DMS 273 treated with DMSO at 0.1 percent for 48 hours (cell line): ENCODE data around the gene DACH1.

Experiments
- DNase-seq: peaks from one replicate; lab custom pipeline; 2025; lab: John Stamatoyannopoulos, UW

Gene DACH1

GRCh38 chr13:71702253-71702652 is 164.8 kb downstream of the DACH1 start:
- no peak for DNase-seq

DNA sequence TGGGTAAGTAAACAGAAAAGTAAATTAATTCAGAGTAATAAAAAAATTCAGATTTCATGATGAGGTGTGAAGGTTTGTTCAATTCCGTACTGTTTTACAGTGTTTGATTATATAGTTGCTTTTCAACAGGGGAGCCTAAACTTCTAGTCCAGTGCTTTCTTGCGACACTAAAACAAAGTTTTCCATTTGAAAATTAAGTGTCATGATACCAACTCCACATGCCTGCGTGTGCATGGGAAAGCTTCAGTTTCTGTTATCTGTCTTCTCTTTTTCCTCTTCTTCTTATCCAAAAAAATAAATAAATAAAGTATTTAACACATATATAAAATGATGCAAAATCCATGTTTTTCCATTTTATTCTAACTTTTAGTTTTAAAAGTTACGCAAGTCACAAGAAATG is 165.3 kb downstream of the DACH1 start:
- no peak for DNase-seq

- no peak for DNase-seq
These were observed 167.7 kb downstream of the DACH1 start for GRCh38 chr13:71699342-71699741.

DNA sequence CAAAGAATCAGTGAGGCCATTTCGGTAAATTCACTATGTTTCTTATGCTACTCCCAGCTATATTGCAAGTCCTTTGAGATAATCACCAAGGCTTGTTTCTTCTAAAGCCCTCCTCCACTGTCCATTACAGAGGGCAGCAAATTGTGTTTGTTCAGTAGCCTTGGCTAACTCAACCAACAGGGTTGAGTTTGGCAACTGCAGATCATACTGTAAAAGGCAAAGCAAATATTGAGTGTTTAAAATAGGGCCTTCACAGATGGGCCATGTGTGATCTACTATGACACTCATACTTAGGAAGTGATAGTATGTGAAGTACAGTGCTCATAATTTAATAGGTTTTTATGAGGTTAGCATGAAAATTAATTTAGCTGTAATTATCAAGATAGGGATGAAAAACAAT is 171.3 kb downstream of the DACH1 start:
- DNase-seq: no peak

- DNase-seq: no peak
These were observed 181.9 kb downstream of the DACH1 start for GRCh38 chr13:71685072-71685471.

DNA sequence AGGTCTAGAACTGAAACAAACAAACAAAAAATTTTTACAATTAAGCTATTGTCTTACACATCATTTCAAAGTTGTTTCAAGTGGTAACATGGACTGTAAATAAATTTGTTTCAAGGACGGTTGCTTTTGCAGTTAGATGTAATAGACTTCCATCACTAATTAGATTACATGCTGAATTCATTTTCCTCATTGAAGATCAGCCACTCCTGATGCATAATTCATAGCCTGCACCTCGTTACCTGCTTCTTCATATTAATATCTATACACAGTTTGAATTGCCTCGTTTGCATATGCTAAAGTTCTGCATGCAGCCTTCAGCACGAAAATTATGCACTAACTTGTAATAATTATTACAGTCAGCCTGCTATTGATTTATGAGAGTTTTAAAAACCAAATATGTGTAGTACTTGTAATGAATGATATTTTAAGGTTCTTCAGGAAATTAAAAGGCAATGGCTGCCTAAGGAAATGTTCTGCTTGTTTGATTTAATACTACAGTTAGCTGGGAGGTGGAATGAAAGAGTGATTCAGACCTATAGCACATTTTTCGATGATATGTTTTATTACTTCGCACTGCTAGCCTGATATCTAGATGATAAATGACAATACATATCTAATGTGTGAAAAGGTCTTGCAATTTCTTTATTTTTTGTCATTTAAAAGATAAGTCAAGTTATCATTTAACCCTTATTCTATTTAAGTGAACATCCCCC is 184.9 kb downstream of the DACH1 start:
- no peak for DNase-seq

DNA sequence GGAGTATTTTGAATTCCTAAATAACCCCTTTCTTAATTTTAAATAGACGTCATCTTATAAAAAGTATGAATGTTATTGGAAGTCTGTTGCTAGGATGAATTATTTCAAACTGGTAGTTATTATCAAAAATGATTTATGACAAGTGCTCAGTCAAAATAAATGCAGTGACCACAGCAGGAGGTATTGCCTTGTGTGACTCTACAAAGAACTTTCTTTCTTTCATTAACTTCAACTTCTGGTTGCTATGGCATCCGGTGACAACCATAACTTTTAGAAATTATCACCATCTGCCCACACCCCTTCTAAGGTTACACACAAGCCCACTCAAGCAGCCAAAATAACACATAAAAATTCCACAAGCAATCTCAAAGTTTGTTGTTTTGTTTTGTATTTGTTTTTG is 189.9 kb downstream of the DACH1 start:
- DNase-seq: peak; percentile 30

- no peak for DNase-seq
These were observed 194.5 kb downstream of the DACH1 start for GRCh38 chr13:71672512-71672911.

DNA sequence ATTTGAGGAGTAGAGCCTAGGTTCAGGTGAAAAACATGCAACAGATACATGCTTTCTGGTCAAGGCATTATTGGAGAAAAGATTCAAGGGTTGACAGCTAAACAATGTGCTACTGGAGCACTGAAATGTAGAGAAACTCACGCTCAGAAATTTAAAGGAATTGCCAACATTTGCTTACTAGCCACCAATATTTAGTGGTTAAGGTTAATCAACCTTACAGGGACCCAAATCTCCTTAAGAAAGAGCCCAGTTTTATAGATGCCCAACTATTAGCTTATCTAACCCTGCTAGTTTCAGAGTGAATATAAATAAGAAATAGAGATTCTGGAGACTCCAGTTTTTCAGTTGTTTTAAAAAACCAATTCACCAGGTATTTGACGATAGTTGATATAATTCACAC is 203.6 kb downstream of the DACH1 start:
- no peak for DNase-seq

DNA sequence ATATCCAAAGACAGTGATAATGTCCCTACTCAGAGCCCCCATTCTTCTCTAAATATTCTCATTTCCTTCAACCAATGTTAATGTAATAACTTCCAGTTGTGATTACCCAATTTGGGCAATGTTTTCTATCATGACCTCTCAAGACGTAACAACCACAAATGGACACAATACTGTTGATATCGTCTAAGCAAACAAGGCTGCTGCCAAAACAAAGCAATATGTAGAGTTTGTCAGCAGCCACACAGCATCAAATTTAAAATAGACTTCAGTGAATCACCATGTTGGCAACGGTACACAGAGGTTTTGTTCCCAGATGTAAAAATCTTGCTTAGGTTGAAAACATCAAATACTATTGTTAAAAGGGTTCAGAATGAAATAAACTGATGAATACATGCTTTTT is 205.1 kb downstream of the DACH1 start:
- no peak for DNase-seq

- no peak for DNase-seq
These were observed 207.6 kb downstream of the DACH1 start for GRCh38 chr13:71659404-71659803.

GRCh38 chr13:71645467-71645866 is 221.5 kb downstream of the DACH1 start:
- DNase-seq: no peak

DNA sequence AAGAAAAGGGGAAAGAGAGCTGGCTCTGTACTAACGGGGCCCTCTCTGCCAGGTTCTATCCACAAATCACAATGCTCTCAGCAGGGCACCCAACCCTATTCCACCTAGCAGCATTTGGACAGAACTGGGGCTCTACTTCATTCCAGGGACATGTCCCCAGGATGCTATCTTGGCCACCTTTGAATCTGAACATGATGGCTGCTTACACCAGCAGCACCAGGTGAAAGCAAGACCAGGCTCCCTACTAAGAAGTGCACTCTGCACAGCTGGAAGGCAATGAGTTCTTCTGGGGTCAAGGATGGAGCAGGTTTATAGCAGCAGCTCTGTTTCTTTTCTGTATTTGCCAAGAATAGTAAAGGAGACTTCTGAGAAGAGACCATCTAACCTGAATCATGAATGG is 222.4 kb downstream of the DACH1 start:
- DNase-seq: no peak

DNA sequence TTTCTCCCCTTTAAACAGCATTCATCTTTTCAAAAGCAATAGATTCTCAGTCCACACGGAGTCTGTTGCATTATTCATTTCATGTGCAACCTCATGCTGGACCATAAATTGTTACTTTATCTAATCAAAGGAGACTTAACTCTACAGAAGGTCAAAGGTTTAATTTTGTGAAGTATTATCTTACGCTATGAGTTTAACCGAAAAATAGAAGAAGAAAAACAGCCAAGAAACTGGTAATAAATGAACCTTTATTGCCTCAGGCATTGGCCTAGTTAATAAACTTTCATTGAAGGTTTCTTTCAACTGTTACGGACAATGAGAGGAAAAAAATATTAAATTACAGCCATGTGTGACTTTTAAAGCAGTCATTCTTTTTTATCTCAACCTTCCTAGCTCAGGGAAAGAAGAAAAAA is 223.6 kb downstream of the DACH1 start:
- no peak for DNase-seq

DNA sequence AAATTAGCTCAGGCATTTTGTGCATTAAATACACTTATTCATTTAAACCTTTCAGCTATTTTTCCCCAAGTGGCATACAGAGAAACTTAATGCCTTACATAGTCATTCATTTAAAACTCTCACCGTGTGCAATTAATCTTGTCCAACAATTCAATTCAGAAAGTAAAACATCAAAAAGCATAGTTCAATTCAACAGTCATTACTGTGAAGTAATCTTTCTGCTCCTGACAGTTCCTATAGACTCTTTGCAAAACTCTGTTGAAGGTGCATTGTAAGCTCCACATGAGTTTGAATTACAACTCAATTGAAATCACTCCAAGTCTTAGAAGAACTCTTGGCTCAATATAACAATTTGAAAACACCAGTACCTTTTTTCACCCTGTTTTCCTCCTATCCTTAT is 228.3 kb downstream of the DACH1 start:
- no peak for DNase-seq

GRCh38 chr13:71634602-71635443 is 232.2 kb downstream of the DACH1 start:
- DNase-seq: no peak

GRCh38 chr13:71634182-71634581 is 232.8 kb downstream of the DACH1 start:
- no peak for DNase-seq

DNA sequence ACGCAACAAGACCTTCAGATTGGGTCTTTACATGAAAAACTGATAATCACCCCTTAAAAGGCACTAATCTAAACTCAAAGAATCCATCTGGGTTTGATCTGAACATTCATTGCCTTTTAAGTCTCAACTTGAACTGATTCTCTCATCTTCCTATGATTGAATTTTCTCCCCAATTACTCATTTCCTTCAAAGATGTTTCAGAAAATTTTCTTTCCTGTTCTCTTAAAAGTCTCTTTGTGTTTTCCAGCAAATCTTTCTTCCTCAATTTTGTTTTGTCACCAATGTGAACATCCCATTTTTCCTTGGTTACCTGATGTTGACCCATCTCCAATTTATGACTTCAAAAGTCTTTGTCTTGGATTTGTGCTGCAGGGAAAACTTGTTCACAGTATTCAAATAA is 234.3 kb downstream of the DACH1 start:
- DNase-seq: no peak

DNA sequence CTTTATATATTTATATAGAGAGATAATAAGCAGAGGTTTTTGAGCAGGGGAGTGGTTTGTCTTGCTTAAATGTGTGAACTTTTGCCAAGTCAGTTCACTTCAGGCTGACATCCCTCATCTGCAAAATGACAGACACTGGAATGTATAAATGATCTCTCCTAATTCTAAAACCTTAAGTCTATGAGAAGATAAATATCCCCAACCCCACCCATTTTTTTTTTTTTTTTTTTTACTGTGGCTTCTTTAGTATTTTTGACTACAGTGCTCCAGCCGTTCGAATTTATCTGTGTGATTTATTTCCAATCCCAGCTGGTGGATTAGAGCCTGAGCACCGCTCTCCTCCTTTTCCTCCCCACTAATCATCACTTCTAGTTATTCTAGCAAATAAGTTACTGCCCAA is 234.8 kb downstream of the DACH1 start:
- DNase-seq: no peak

GRCh38 chr13:71629167-71629566 is 237.8 kb downstream of the DACH1 start:
- DNase-seq: no peak

DNA sequence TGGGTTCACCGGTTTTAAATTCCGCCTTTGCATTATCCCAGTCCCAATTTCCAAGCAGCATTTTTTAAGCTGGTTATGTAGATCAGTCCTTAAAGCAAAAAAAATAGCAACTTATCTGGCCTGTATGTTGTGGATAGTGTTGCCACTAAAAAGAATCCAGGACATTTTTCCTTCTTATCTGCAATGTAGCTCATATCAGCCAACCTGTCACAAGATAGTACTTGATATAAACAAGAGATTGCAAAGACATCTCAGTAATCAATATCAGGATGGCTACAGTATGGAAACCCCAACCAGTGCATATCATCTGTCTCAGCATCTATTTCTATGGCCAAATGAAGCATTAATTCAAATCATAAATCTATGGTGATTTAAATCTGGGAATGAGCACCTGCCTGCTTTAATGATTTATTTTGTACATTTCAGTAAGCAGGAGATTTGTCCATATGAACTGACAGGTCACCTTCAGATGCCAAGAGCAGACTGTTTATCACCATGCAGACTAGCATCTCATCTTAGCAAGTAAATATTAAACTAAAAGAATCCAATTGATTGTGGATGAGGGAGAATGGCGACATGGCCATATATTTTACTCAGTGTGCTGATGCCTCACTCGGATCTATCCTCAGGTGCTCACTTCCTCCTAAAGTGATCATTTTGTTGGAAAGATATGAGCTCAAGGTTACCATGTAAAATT is 240.4 kb downstream of the DACH1 start:
- no peak for DNase-seq

- DNase-seq: no peak
These were observed 241.3 kb downstream of the DACH1 start for GRCh38 chr13:71625694-71626093.
